Type B pancreatic cell (in vitro differentiated cells): ENCODE data around the gene ZSWIM4. TPM values are rescaled to one million over a fixed set of nuclear protein-coding genes. Genes with fewer than 3 reads are reported as not detected.
A peak's percentile ranks its signal among the peaks of the same experiment; 100 is the strongest.

Experiments used
- DNase-seq: peaks from one replicate; pipeline ENCODE4 v3.0.0; 2021; ENCODE audit warnings: mixed read lengths; ENCODE audit not compliant: unreplicated experiment; ENCODE audit errors: extremely low spot score
- H3K27ac Mint-ChIP-seq: 2 replicates; pipeline ENCODE4 v1.8.0; 2021; ENCODE audit warnings: mild to moderate bottlenecking, mixed read lengths
- H3K27me3 Mint-ChIP-seq: 2 replicates; pipeline ENCODE4 v1.8.0; 2021; ENCODE audit warnings: mixed read lengths
- H3K36me3 Mint-ChIP-seq: 2 replicates; pipeline ENCODE4 v1.8.0; 2021; ENCODE audit warnings: mixed read lengths
- H3K4me1 Mint-ChIP-seq: one replicate; pipeline ENCODE4 v1.8.0; 2021; ENCODE audit warnings: mixed read lengths; ENCODE audit not compliant: unreplicated experiment
- H3K4me3 Mint-ChIP-seq: 2 replicates; pipeline ENCODE4 v1.8.0; 2021; ENCODE audit warnings: mild to moderate bottlenecking, mixed read lengths
- H3K9me3 Mint-ChIP-seq: 2 replicates; pipeline ENCODE4 v1.8.0; 2021; ENCODE audit warnings: mixed read lengths
- total RNA-seq: library from RNA; stranded (reverse); gene quantifications from 2 replicates; pipeline ENCODE4 v1.2.1, GENCODE V29; 2021; ENCODE audit warnings: low replicate concordance
- TF ChIP-seq, protein P1 (sequence below): fragments of 200-600 bp; sonication (generic); conservative IDR thresholded peaks from 2 replicates; pipeline ENCODE4 v1.5.0; 2021; ENCODE audit warnings: antibody characterized with exemption, mild to moderate bottlenecking

The ZSWIM4 gene
- total RNA-seq, 1 donor from 2014 or later: 15.0 TPM

DNA sequence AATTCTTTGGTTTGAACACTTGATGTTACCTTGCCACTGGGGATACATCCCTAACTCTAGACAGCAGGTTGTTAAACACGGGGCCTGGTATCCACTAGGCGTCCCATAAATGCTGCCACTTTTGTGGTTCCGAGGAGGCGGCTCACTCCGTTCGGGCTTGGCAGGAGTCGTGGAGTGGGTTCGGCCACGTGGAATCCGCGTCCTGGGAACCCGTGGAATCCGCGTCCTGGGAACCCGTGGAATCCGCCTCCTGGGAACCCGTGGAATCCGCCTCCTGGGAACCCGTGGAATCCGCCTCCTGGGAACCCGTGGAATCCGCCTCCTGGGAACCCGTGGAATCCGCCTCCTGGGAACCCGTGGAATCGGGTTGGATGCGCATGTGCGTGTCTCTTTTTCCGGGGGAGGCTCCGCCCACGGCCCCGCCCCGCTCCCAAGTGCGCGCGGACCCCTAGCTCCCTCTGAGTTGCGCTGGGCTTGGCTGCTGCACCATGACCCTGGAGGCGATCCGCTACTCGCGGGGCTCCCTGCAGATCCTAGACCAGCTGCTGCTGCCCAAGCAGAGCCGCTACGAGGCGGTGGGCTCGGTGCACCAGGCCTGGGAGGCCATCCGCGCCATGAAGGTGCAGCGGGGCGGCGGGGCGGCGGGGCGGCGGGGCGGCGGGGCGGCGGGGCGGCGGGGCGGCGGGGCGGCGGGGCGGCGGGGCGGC, 31.0 kb upstream of the ZSWIM4 start, which contains the start of gene MRI1:
Gene MRI1 (plus strand): TSS at position 422 of the 707 bp plus-strand sequence. CDS start 67 bp downstream, at position 489.
- peak; percentile 77 for DNase-seq
- Mint-ChIP-seq H3K27me3 (no peaks in the 10 kb centered on the region), H3K4me1 (peaks cover 6% of the 10 kb centered on the region), H3K4me3 (peak within 1 kb of the TSS; percentile 93), H3K9me3 (no peaks in the 10 kb centered on the region), H3K27ac (peak within 1 kb of the TSS; percentile 14), H3K36me3 (peaks cover 4% of the 10 kb centered on the region)
- TF ChIP-seq, protein P1, sequence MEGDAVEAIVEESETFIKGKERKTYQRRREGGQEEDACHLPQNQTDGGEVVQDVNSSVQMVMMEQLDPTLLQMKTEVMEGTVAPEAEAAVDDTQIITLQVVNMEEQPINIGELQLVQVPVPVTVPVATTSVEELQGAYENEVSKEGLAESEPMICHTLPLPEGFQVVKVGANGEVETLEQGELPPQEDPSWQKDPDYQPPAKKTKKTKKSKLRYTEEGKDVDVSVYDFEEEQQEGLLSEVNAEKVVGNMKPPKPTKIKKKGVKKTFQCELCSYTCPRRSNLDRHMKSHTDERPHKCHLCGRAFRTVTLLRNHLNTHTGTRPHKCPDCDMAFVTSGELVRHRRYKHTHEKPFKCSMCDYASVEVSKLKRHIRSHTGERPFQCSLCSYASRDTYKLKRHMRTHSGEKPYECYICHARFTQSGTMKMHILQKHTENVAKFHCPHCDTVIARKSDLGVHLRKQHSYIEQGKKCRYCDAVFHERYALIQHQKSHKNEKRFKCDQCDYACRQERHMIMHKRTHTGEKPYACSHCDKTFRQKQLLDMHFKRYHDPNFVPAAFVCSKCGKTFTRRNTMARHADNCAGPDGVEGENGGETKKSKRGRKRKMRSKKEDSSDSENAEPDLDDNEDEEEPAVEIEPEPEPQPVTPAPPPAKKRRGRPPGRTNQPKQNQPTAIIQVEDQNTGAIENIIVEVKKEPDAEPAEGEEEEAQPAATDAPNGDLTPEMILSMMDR: no peak

DNA sequence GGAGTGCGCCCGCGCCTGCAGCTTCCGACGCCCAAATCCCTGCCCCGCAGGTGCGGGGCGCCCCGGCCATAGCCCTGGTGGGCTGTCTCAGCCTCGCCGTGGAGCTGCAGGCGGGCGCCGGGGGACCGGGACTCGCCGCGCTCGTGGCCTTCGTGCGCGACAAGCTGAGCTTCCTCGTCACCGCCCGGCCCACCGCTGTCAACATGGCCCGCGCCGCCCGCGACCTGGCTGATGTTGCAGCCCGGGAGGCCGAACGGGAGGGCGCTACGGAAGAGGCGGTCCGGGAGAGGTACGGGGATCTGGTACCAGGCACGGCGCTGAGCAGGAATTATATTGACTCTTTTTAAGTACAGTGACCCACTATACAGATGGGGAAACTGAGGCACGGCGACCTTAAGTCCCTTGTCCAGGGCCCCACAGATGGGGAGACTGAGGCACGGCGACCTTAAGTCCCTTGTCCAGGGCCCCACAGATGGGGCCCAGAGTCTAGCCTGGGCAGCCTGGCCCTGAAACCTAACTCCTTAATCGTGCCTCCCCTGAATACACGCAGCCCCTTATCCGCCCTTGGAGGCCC, 30.3 kb upstream of the ZSWIM4 start:
- TF ChIP-seq, protein P1: no peak
- H3K9me3 Mint-ChIP-seq: no peaks in the 10 kb centered on the region
- no peak for DNase-seq
- peak overlapping the region; percentile 93 for H3K4me3 Mint-ChIP-seq
- no peaks in the 10 kb centered on the region for H3K27me3 Mint-ChIP-seq
- H3K27ac Mint-ChIP-seq: peak overlapping the region; percentile 14
- H3K36me3 Mint-ChIP-seq: peaks cover 4% of the 10 kb centered on the region
- H3K4me1 Mint-ChIP-seq: peaks cover 6% of the 10 kb centered on the region

DNA sequence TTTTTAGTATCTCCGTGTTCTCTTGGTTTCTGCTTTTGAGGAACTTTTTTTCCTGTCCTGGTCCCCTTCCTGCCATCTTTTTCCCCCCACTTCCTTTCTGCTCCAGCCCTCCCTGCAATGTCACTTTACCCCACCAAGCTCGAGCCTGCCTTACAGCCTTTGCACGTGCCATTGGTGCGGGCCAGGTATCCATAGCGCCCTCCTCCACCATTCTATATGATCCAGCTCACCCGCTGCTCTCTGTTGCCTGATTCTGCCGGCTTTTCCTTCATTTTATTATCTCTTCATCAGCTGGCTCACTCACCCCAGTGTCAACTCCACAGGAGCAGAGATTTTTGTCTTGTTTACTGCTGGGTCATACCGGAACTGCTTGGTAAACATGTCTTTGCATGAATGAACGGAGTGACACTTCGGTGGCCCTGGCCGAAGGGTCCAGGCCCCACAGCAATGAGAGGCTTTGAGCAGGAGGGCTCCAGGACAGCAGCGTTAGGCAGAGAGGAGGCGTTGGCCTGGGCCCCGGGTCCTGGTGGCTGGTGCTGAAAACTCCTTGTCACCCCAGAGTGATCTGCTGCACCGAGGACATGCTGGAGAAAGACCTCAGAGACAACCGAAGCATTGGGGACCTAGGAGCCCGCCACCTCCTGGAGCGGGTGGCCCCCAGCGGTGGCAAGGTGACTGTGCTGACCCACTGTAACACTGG, 29.7 kb upstream of the ZSWIM4 start:
- peak overlapping the region; percentile 14 for H3K27ac Mint-ChIP-seq
- H3K4me3 Mint-ChIP-seq: peak overlapping the region; percentile 93
- TF ChIP-seq, protein P1: no peak
- H3K4me1 Mint-ChIP-seq: peaks cover 6% of the 10 kb centered on the region
- no peaks in the 10 kb centered on the region for H3K9me3 Mint-ChIP-seq
- DNase-seq: no peak
- H3K36me3 Mint-ChIP-seq: peaks cover 4% of the 10 kb centered on the region
- H3K27me3 Mint-ChIP-seq: no peaks in the 10 kb centered on the region

DNA sequence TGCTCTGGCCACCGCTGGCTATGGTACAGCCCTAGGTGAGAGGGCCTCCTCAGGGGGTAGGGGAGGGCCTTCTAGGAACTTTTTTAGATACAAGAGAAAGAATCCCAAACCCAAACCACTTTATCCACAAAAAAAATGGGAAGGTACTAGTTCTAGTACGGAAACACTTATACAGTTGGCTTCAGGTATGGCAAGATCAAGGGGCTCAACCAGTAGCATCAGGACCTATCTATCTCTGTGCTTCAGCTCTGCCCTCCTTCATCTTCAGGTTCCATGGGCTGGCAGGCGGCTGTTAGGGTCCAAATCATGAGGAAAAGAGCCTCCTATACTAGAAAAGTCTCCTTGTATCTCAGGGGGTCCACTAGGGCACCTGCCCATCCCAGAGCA, 29.2 kb upstream of the ZSWIM4 start:
- H3K4me3 Mint-ChIP-seq: peak overlapping the region; percentile 93
- TF ChIP-seq, protein P1: no peak

DNA sequence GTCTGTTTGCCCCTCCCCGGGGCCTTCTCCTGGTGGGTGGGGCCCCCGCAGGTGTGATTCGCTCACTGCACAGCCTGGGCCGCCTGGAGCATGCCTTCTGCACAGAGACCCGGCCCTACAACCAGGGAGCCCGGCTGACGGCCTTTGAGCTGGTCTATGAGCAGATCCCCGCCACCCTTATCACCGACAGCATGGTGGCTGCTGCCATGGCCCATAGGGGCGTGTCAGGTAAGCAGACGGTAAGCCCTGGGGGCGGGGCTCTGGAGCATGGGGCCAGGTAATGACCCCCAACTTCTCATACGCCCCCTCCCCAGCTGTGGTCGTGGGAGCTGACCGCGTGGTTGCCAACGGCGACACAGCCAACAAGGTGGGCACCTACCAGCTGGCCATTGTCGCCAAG, 26.7 kb upstream of the ZSWIM4 start:
- H3K4me1 Mint-ChIP-seq: peaks cover 6% of the 10 kb centered on the region
- peaks cover 4% of the 10 kb centered on the region for H3K36me3 Mint-ChIP-seq
- no peak overlapping the region for H3K4me3 Mint-ChIP-seq
- H3K27me3 Mint-ChIP-seq: no peaks in the 10 kb centered on the region
- no peak for DNase-seq
- H3K9me3 Mint-ChIP-seq: no peaks in the 10 kb centered on the region
- no peak overlapping the region for H3K27ac Mint-ChIP-seq
- TF ChIP-seq, protein P1: no peak

More for the DNA sequence above, 29.2 kb upstream of the ZSWIM4 start:
- H3K27ac Mint-ChIP-seq: no peak overlapping the region
- DNase-seq: no peak
- no peaks in the 10 kb centered on the region for H3K27me3 Mint-ChIP-seq
- no peaks in the 10 kb centered on the region for H3K9me3 Mint-ChIP-seq
- peaks cover 4% of the 10 kb centered on the region for H3K36me3 Mint-ChIP-seq
- H3K4me1 Mint-ChIP-seq: peaks cover 6% of the 10 kb centered on the region
